Colonic mucosa (tissue), 4 donors: ENCODE data around the gene PDE7B. TPM values are rescaled to one million over a fixed set of nuclear protein-coding genes. Genes with fewer than 3 reads are reported as not detected.

Experiments
- DNase-seq: peaks from one replicate; pipeline ENCODE4 v3.0.0-alpha.2; 2020
- H3K27ac ChIP-seq: fragments of 200-600 bp; one replicate; pipeline ENCODE4 v1.8.0; 2021
- H3K27me3 ChIP-seq: fragments of 200-600 bp; one replicate; pipeline ENCODE4 v1.8.0; 2021
- H3K36me3 ChIP-seq: fragments of 200-600 bp; one replicate; pipeline ENCODE4 v1.8.0; 2021
- H3K4me1 ChIP-seq: fragments of 200-600 bp; one replicate; pipeline ENCODE4 v1.8.0; 2021; ENCODE audit warnings: mild to moderate bottlenecking
- H3K4me3 ChIP-seq: fragments of 200-600 bp; one replicate; pipeline ENCODE4 v1.8.0; 2021
- H3K9ac ChIP-seq, 2 donors: one replicate each; pipeline ENCODE4 v1.7.0; 2013; ENCODE audit warnings: control low read depth in 2 of 2, low read depth in 2 of 2, low read length in 2 of 2
- H3K9me3 ChIP-seq: fragments of 200-600 bp; one replicate; pipeline ENCODE4 v1.8.0; 2021
- CTCF ChIP-seq: fragments of 200-600 bp; IDR thresholded peaks from one replicate; pipeline ENCODE4 v1.8.0; 2022; ENCODE audit warnings: antibody characterized with exemption, mild to moderate bottlenecking
- intact Hi-C: fragments of 100-400 bp; cut with DNase I; formaldehyde crosslinking; loops from one replicate; pipeline ENCODE4 v1.14.1; 2022
- total RNA-seq, 2 donors: library from RNA; stranded (reverse); fragmentation: NEBNext Ultra II Directional in 1 of 2; extraction: Animal tissue kit (Norgen Biotek cat#: 25700) in 1 of 2; gene quantifications; one replicate each; pipeline ENCODE4 v1.2.1, GENCODE V29; 2021
- donor health status: healthy.
- donor health status: DM: no; HTN: no; CAD: no.
- donor health status: DM: no; HTN: no; CAD: no.

PDE7B gene
- total RNA-seq, 2 donors from 2014 or later, result 1.0 to 1.4 TPM

DNA sequence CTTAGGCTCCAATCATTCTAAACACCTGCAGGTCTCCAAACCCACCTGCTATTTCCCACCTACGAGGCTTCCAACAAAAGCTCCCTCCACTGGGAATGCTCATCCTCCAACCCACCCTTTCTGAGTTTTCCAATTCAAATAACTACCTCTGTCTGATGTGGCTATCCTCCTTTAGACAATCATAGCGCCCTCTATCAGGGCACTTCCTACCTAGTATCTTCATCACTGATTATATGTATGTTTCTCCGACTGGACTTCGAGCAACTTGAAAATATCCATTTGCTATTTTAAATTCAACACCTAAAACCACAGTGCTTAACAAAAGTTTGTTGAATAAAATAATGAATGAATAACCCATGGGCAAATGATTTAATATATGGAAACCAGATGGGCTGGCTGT is 357.3 kb downstream of the PDE7B start:
- Histone ChIP-seq H3K9ac (no peak overlapping the region), H3K36me3 (no peaks in the 10 kb centered on the region), H3K9me3 (no peaks in the 10 kb centered on the region), H3K4me3 (no peak overlapping the region), H3K27me3 (no peaks in the 10 kb centered on the region), H3K4me1 (no peaks in the 10 kb centered on the region), H3K27ac (no peak overlapping the region)
- TF ChIP-seq CTCF, result no peak
- intact Hi-C loops, result no loop called here
- no peak for DNase-seq

DNA sequence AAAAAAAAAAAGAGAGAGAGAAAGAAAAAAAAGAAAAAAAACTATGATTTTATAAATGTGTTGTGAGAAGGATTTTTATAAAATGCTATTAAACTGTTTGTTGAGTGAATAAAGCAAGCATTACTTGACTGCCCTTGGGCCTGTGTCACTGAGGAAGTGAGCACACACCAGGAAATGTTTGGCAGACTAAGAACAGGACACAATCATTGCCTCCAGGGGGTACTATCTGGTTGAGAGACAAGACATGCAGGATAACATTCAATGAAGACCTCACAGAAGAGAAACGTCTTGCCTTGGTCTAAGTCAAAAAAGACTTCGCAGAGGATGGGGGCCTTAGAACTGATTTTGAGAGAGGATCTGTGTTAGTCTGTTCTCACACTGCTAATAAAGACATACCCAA is 358.0 kb downstream of the PDE7B start:
- Histone ChIP-seq H3K9ac (no peak overlapping the region), H3K27ac (no peak overlapping the region), H3K4me1 (no peaks in the 10 kb centered on the region), H3K9me3 (no peaks in the 10 kb centered on the region), H3K27me3 (no peaks in the 10 kb centered on the region), H3K36me3 (no peaks in the 10 kb centered on the region), H3K4me3 (no peak overlapping the region)
- no peak for TF ChIP-seq CTCF
- DNase-seq, result no peak
- intact Hi-C loops, result no loop called here

- no peak overlapping the region for H3K27ac ChIP-seq
- no peaks in the 10 kb centered on the region for H3K27me3 ChIP-seq
- no peak for DNase-seq
- TF ChIP-seq CTCF, result no peak
- H3K4me1 ChIP-seq, result no peaks in the 10 kb centered on the region
- H3K4me3 ChIP-seq, result no peak overlapping the region
- H3K9ac ChIP-seq, result no peak overlapping the region
- H3K36me3 ChIP-seq, result no peaks in the 10 kb centered on the region
- no peaks in the 10 kb centered on the region for H3K9me3 ChIP-seq
- intact Hi-C loops, result no loop called here
These were observed 359.1 kb downstream of the PDE7B start for GRCh38 chr6:136210398-136211165.

DNA sequence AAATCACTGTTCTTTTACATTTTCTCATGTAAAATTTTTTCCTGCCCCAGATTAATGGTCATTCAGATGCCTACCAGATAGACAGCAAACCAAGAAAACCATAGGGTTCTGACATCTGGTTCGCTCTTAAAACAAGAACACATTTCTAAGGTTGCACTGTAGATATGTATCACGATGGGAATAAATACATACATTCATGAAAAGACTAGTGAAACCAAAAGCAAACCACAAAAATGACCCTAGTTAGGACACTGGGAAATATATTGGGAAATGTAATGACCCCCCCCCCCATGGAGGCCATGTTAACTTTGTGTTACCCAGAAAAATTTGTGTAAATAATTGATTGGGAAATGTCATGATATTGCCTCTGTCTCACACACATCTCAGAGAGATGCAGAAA is 361.1 kb downstream of the PDE7B start:
- H3K4me3 ChIP-seq, result no peak overlapping the region
- no peaks in the 10 kb centered on the region for H3K36me3 ChIP-seq
- no peaks in the 10 kb centered on the region for H3K9me3 ChIP-seq
- H3K9ac ChIP-seq, result no peak overlapping the region
- no peaks in the 10 kb centered on the region for H3K4me1 ChIP-seq
- TF ChIP-seq CTCF, result no peak
- H3K27ac ChIP-seq, result no peak overlapping the region
- H3K27me3 ChIP-seq, result no peaks in the 10 kb centered on the region
- DNase-seq, result no peak
- intact Hi-C loops, result no loop called here

DNA sequence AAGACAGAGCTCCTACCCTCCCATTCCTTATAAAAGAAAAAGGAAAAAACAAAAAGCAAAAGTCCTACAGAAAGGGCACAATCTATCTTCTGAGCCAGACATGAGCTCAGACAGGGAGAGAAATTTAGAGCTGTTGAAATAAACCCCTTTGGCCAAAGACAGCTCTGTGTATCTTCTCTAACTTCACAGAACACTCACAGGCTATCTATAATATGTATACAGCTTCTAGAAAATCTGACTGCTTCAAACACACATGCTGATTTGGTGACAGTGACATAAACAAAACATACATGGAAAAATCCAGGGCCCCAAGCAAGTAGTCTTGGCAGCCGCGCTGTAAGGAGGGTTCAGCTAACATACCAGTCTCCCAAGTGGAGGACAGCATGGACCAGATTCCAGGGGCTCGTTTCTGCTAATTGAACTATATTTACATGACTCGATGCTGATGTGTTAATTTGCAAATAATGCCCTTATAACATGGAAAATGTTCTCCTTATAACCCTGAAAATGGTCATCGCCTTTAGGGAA is 361.6 kb downstream of the PDE7B start:
- Histone ChIP-seq H3K27ac (no peak overlapping the region), H3K36me3 (no peaks in the 10 kb centered on the region), H3K4me1 (no peaks in the 10 kb centered on the region), H3K9ac (no peak overlapping the region), H3K27me3 (no peaks in the 10 kb centered on the region), H3K4me3 (no peak overlapping the region), H3K9me3 (no peaks in the 10 kb centered on the region)
- DNase-seq, result no peak
- no peak for TF ChIP-seq CTCF
- intact Hi-C loops, result no loop called here
